Panc1 (cell line): ENCODE data around the gene PCDHGA1. TPM values are rescaled to one million over a fixed set of nuclear protein-coding genes. Genes with fewer than 3 reads are reported as not detected.

ENCODE experiments used
- ATAC-seq: fragments of 200-7000 bp; cut with Tn5 transposase; 2 replicates; pipeline ENCODE4 v1.9.1; 2020; ENCODE audit warnings: mild to moderate bottlenecking, moderate library complexity
- BruUV-seq: library from RNA; stranded (reverse); fragments of 400-500 nt; replicated peaks from 2 replicates; lab custom pipeline; 2021; lab: Mats Ljungman, UMichigan
- CTCF ChIA-PET: fragments of 300-600 bp; sonication (Branson Sonifier 250); formaldehyde crosslinking; loops from one replicate; lab custom pipeline; 2022; ENCODE audit warnings: antibody characterized with exemption; lab: Charles Lee
- POLR2A ChIA-PET: fragments of 300-600 bp; sonication (Branson Sonifier 250); formaldehyde crosslinking; loops from one replicate; lab custom pipeline; 2022; ENCODE audit warnings: antibody characterized with exemption; lab: Charles Lee
- DNase-seq: peaks from one replicate; pipeline ENCODE4 v3.0.0-alpha.2; 2010; ENCODE audit warnings: low read depth, low spot score
- H3K27ac ChIP-seq: 2 replicates; pipeline ENCODE4 v1.5.1; 2011; ENCODE audit warnings: mild to moderate bottlenecking, low read length, inconsistent platforms
- H3K27me3 ChIP-seq: fragments of 200-500 bp; sonication (Bioruptor generic); 2 replicates; pipeline ENCODE4 v1.6.0; 2014; ENCODE audit warnings: low read length, inconsistent platforms; ENCODE audit not compliant: control insufficient read depth, insufficient read depth
- H3K36me3 ChIP-seq: fragments of 200-500 bp; sonication (Bioruptor generic); 2 replicates; pipeline ENCODE4 v1.5.1; 2014; ENCODE audit warnings: inconsistent platforms, mild to moderate bottlenecking, low read length, moderate library complexity; ENCODE audit not compliant: control insufficient read depth, insufficient read depth
- H3K4me1 ChIP-seq: 2 replicates; pipeline ENCODE4 v1.5.1; 2011; ENCODE audit warnings: inconsistent platforms, mild to moderate bottlenecking, low read length, moderate library complexity; ENCODE audit not compliant: control insufficient read depth, insufficient read depth
- H3K4me3 ChIP-seq, 2 experiments: 2 replicates each; pipeline ENCODE4 v1.5.1; 2011 to 2012; ENCODE audit warnings: low read depth in 2 of 2, low read length in 2 of 2, mild to moderate bottlenecking in 2 of 2, inconsistent platforms in 1 of 2, moderate library complexity in 1 of 2
- H3K9me3 ChIP-seq: fragments of 200-500 bp; sonication (Bioruptor generic); 2 replicates; pipeline ENCODE4 v1.5.1; 2014; ENCODE audit warnings: low read depth, mild to moderate bottlenecking, inconsistent platforms, low read length, moderate library complexity; ENCODE audit not compliant: control insufficient read depth, insufficient read depth
- POLR2AphosphoS5 ChIP-seq: IDR thresholded peaks from 2 replicates; pipeline ENCODE4 v1.6.1; 2012; ENCODE audit warnings: mild to moderate bottlenecking, low read depth, low read length, moderate library complexity
- SIN3A ChIP-seq: IDR thresholded peaks from 2 replicates; pipeline ENCODE4 v1.6.1; 2012; ENCODE audit warnings: low read depth, mild to moderate bottlenecking, low read length, moderate library complexity, borderline replicate concordance; ENCODE audit not compliant: insufficient read depth
- TCF7L2 ChIP-seq: IDR thresholded peaks from 2 replicates; pipeline ENCODE4 v1.6.1; 2011; ENCODE audit warnings: mild to moderate bottlenecking, low read depth, low read length, inconsistent platforms
- in situ Hi-C: cut with HindIII; loops from 2 replicates; pipeline ENCODE4 v1.10.0; 2016; ENCODE audit warnings: low sequenced_read_pairs, low pct_unique_long_range_greater_than_20kb
- intact Hi-C: fragments of 100-400 bp; cut with micrococcal nuclease; formaldehyde crosslinking; loops from one replicate; pipeline ENCODE4 v1.10.0; 2022; ENCODE audit not compliant: unreplicated experiment
- total RNA-seq: library from RNA; stranded (reverse); gene quantifications from one replicate; pipeline ENCODE4 v1.2.1, GENCODE V29; 2021; ENCODE audit not compliant: unreplicated experiment
- TF ChIP-seq, protein P1 (sequence below), 2 experiments: IDR thresholded peaks; 2 replicates each; pipeline ENCODE4 v1.6.1; 2011 to 2012; ENCODE audit warnings: low read depth in 2 of 2, control low read depth in 1 of 2, low read length in 1 of 2, mild to moderate bottlenecking in 1 of 2, moderate library complexity in 1 of 2; ENCODE audit not compliant: insufficient read depth in 1 of 2
- TF ChIP-seq, protein P2 (sequence below): fragments of 450-650 bp; IDR thresholded peaks from 2 replicates; pipeline ENCODE4 v1.5.1; 2017; ENCODE audit warnings: mild to moderate bottlenecking

The PCDHGA1 gene
- total RNA-seq, 1 experiment from 2014 or later: 0.92 TPM

DNA sequence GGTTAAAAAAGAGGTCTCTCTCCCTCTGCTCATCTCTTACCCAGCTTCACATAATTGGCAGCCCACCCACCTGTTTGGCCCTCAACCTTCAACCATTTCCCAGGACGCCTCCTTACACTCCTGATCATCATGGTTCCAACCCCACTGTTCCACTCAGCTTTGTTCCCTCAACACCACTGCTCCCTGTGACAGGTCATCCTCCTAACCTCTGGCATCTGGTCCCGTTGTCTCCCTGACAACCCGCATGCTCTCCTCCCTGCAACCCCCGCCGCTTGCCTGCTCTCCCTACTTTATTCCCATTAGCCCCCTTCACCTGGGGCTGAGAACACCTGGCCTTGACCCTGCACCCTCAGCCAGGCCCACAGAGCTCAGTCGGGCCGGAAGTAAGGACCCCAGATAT is 171.4 kb downstream of the PCDHGA1 start:
- DNase-seq: no peak
- in situ Hi-C loops: no loop called here
- no peak for TF ChIP-seq SIN3A
- no peak for TF ChIP-seq POLR2AphosphoS5
- TF ChIP-seq, protein P1, sequence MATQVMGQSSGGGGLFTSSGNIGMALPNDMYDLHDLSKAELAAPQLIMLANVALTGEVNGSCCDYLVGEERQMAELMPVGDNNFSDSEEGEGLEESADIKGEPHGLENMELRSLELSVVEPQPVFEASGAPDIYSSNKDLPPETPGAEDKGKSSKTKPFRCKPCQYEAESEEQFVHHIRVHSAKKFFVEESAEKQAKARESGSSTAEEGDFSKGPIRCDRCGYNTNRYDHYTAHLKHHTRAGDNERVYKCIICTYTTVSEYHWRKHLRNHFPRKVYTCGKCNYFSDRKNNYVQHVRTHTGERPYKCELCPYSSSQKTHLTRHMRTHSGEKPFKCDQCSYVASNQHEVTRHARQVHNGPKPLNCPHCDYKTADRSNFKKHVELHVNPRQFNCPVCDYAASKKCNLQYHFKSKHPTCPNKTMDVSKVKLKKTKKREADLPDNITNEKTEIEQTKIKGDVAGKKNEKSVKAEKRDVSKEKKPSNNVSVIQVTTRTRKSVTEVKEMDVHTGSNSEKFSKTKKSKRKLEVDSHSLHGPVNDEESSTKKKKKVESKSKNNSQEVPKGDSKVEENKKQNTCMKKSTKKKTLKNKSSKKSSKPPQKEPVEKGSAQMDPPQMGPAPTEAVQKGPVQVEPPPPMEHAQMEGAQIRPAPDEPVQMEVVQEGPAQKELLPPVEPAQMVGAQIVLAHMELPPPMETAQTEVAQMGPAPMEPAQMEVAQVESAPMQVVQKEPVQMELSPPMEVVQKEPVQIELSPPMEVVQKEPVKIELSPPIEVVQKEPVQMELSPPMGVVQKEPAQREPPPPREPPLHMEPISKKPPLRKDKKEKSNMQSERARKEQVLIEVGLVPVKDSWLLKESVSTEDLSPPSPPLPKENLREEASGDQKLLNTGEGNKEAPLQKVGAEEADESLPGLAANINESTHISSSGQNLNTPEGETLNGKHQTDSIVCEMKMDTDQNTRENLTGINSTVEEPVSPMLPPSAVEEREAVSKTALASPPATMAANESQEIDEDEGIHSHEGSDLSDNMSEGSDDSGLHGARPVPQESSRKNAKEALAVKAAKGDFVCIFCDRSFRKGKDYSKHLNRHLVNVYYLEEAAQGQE (IDR thresholded peaks at IDR 0.05; ENCODE audit: insufficient read depth in 1 of 2, low read depth in 2 of 2, low read length in 1 of 2): no peak
- TF ChIP-seq TCF7L2: no peak
- TF ChIP-seq, protein P2, sequence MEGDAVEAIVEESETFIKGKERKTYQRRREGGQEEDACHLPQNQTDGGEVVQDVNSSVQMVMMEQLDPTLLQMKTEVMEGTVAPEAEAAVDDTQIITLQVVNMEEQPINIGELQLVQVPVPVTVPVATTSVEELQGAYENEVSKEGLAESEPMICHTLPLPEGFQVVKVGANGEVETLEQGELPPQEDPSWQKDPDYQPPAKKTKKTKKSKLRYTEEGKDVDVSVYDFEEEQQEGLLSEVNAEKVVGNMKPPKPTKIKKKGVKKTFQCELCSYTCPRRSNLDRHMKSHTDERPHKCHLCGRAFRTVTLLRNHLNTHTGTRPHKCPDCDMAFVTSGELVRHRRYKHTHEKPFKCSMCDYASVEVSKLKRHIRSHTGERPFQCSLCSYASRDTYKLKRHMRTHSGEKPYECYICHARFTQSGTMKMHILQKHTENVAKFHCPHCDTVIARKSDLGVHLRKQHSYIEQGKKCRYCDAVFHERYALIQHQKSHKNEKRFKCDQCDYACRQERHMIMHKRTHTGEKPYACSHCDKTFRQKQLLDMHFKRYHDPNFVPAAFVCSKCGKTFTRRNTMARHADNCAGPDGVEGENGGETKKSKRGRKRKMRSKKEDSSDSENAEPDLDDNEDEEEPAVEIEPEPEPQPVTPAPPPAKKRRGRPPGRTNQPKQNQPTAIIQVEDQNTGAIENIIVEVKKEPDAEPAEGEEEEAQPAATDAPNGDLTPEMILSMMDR: no peak
- no peaks in the 10 kb centered on the region for H3K4me1 ChIP-seq
- CTCF ChIA-PET: interaction anchor here (0.6 kb wide), 1 partner anchor 680 kb away, joined by 3 read pairs; the partner anchor contains the start of gene PCDHA5
- ATAC-seq: no peak
- H3K36me3 ChIP-seq: no peaks in the 10 kb centered on the region
- BruUV-seq: no TSS peak
- intact Hi-C loops: no loop called here
- H3K9me3 ChIP-seq: no peaks in the 10 kb centered on the region
- H3K4me3 ChIP-seq: no peak overlapping the region
- H3K27me3 ChIP-seq: no peaks in the 10 kb centered on the region
- POLR2A ChIA-PET: no interaction called here
- H3K27ac ChIP-seq: no peak overlapping the region

DNA sequence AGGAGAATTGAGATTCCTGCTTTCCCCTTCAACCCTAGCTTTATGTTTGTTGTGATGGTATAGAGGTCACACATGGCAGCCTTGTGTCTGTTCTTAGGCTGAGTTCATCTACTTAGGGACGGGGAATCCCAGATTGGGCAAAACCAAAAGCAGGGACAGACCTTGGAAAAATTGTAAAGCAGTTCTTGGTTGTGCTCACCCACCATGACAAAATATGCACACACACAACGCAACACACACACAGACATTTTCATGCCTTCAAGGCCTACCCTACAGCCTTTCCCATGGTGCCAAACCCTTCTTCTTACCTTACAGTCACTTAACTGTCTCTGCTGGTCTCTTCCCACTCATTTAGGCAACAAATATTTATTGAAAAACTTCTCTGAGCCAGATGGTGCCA is 173.4 kb downstream of the PCDHGA1 start:
- DNase-seq: no peak
- TF ChIP-seq TCF7L2: no peak
- TF ChIP-seq POLR2AphosphoS5: no peak
- TF ChIP-seq, protein P1 (IDR thresholded peaks at IDR 0.05; ENCODE audit: insufficient read depth in 1 of 2, low read depth in 2 of 2, low read length in 1 of 2): no peak
- TF ChIP-seq, protein P2: no peak
- no peak for TF ChIP-seq SIN3A
- ChIA-PET CTCF (interaction anchor here (0.6 to 0.7 kb wide), 2 partner anchors 27 to 55 kb away, joined by 4 to 7 read pairs; no protein-coding TSS in a partner anchor), POLR2A (no interaction called here)
- Histone ChIP-seq H3K4me1 (no peaks in the 10 kb centered on the region), H3K9me3 (no peaks in the 10 kb centered on the region), H3K4me3 (no peak overlapping the region), H3K36me3 (no peaks in the 10 kb centered on the region), H3K27ac (no peak overlapping the region), H3K27me3 (no peaks in the 10 kb centered on the region)
- intact Hi-C loops: no loop called here
- BruUV-seq: no TSS peak
- ATAC-seq: no peak
- in situ Hi-C loops: no loop called here
